T1000 (cell line): Measurements from ENCODE around the gene ADNP.
"Not testable (repeated sequence)": the region's sequence is repeated elsewhere in the genome, so short reads cannot be mapped to it uniquely, and the experiment has no call there.

Source experiments
- DNase-seq: peaks from one replicate; lab custom pipeline; 2025; ENCODE audit warnings: mixed read lengths; lab: John Stamatoyannopoulos, UW

The ADNP gene

GRCh38 chr20:50931306-50932015 is at the start of gene ADNP:
TSS of gene ADNP (minus strand) at chr20:50931437. CDS start at chr20:50903996, 27,441 bp downstream.
- peak; percentile 95 for DNase-seq

GRCh38 chr20:50980071-50980681 is 48.9 kb upstream of the ADNP start:
- DNase-seq, result peak; percentile 92

GRCh38 chr20:50978533-50978932 is 47.3 kb upstream of the ADNP start:
- not testable (repeated sequence) for DNase-seq

- DNase-seq, result no peak
Observed at GRCh38 chr20:50977066-50978021, 46.1 kb upstream of the ADNP start.

GRCh38 chr20:50975701-50976330 is 44.6 kb upstream of the ADNP start:
- DNase-seq, result no peak

GRCh38 chr20:50969912-50970311 is 38.7 kb upstream of the ADNP start:
- DNase-seq, result no peak

GRCh38 chr20:50969435-50969834 is 38.2 kb upstream of the ADNP start:
- DNase-seq, result no peak

- no peak for DNase-seq
Observed at GRCh38 chr20:50968289-50968688, 37.1 kb upstream of the ADNP start.

- no peak for DNase-seq
Observed at GRCh38 chr20:50967586-50967985, 36.3 kb upstream of the ADNP start.

- DNase-seq, result no peak
Observed at GRCh38 chr20:50959543-50960126, 28.4 kb upstream of the ADNP start.

GRCh38 chr20:50958615-50959542 is 27.6 kb upstream of the ADNP start, which contains the start of gene MOCS3:
TSS of gene MOCS3 (plus strand) at chr20:50958818. CDS start at chr20:50958843, 25 bp downstream.
- peak; percentile 95 for DNase-seq

GRCh38 chr20:50957798-50958614 is 26.8 kb upstream of the ADNP start, which contains the start of gene DPM1:
TSS of gene DPM1 (minus strand) at chr20:50958532. CDS start at chr20:50958523, 9 bp downstream.
- peak; percentile 95 for DNase-seq

- no peak for DNase-seq
Observed at GRCh38 chr20:50957276-50957675, 26.0 kb upstream of the ADNP start.

- no peak for DNase-seq
Observed at GRCh38 chr20:50953821-50954220, 22.6 kb upstream of the ADNP start.

- no peak for DNase-seq
Observed at GRCh38 chr20:50953196-50953595, 22.0 kb upstream of the ADNP start.

GRCh38 chr20:50948132-50948785 is 17.0 kb upstream of the ADNP start:
- no peak for DNase-seq

- no peak for DNase-seq
Observed at GRCh38 chr20:50943069-50943468, 11.8 kb upstream of the ADNP start.

GRCh38 chr20:50933589-50933988 is 2.4 kb upstream of the ADNP start:
- no peak for DNase-seq
